ENCODE results near the gene PTGES3L.
"Not testable (repeated sequence)": the region's sequence is repeated elsewhere in the genome, so short reads cannot be mapped to it uniquely, and the experiment has no call there.

The PTGES3L gene

DNA sequence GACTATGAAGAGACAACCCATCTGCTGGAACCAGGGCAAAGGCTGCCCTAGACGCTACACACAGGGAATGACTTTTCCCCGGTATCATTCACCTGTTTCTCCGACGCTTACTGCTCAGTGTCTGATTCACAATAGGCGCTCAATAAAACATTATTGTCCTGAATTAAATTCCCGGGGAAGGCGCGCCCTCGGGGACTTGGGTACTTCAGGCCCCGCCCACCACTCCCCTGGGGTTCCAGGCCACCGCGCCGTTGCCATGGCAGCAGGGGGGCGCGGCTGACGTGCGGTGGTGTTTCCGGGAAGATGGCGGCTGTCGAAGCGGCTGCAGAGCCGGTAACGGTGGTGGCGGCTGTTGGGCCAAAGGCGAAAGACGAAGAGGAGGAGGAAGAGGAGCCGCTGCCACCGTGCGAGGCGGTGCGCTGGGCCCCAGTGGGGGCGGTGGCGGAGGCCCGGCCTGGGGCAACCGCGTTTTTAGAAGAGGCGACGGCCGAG, 440 bp upstream of the PTGES3L start, which contains the start of gene RUNDC1:
TSS of gene RUNDC1 (plus strand) at position 292 of the 492 bp plus-strand sequence. CDS start at position 304, 12 bp downstream.
- DNase-seq (ENCODE audit: low read depth): peak; percentile 84

- not testable (repeated sequence) for DNase-seq (ENCODE audit: low read depth)
Observed at GRCh38 chr17:42975701-42976100, 4.2 kb downstream of the PTGES3L start.

- DNase-seq (ENCODE audit: low read depth): no peak
Observed at GRCh38 chr17:42975265-42975664, 4.6 kb downstream of the PTGES3L start.

- DNase-seq (ENCODE audit: low read depth): not testable (repeated sequence)
Observed at GRCh38 chr17:42973323-42973722, 6.6 kb downstream of the PTGES3L start.

DNA sequence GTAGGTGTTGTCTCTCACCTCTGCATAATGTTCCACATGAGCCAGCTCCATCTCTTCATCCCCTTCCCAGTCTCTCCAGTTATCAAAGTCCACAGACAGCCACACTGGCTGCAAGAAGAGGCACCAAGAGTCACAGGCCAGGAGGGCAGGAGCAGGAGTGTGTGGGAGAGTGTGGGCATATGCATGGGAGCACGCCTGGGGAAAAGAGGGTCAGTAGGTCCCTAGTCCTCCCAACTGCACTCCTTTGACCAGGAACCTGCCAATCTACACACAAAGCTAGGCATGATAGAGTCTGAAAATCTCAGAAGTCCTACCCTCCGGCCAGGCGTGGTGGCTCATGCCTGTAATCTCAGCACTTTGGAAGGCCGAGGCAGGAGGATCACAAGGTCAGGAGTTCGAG, 8.3 kb downstream of the PTGES3L start:
- DNase-seq (ENCODE audit: low read depth): no peak

GRCh38 chr17:42969001-42969581, 10.8 kb downstream of the PTGES3L start:
- no peak for DNase-seq (ENCODE audit: low read depth)

GRCh38 chr17:42967925-42968324, 12.0 kb downstream of the PTGES3L start:
- no peak for DNase-seq (ENCODE audit: low read depth)

- peak; percentile 82 for DNase-seq (ENCODE audit: low read depth)
Observed at GRCh38 chr17:42964161-42964932, 15.5 kb downstream of the PTGES3L start, which contains the start of gene AARSD1. Gene AARSD1, minus strand, starts transcription at chr17:42964454. Its CDS starts 14 bp downstream, at chr17:42964440.

- no peak for DNase-seq (ENCODE audit: low read depth)
Observed at GRCh38 chr17:42953669-42954068, 26.2 kb downstream of the PTGES3L start.

DNA sequence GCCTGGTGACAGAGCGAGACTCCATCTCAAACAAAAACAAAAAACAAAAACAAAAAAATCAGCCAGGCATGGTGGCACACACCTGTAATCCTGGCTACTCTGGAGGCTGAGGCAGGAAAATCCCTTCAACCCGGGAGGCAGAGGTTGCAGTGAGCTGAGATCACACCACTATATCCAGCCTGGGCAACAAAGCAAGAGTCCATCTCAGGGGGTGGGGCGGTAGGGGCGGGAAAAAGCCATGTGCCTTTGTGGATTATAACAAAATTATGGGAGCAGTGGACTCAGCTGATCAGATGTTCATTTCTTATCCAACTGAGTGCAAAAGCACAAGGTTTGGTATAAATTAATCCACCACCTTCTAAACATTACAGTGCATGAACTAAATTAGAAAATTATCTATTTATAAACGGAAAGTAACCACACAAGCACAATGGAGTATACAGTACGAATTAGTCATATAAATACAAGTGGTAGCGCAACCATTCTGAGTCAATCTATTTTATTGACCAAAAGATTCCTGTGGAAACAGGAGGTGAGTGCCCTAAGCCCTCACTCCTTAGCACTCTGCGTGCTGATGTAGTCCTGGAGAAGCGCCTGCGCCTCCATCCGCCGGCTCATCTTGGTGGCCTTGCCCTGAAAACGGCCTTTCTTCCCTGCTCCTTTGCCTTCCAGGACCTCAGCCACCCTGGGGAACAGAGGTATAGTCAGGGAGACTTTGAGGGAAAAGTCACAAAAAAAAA, 29.7 kb downstream of the PTGES3L start:
- no peak for DNase-seq (ENCODE audit: low read depth)

DNA sequence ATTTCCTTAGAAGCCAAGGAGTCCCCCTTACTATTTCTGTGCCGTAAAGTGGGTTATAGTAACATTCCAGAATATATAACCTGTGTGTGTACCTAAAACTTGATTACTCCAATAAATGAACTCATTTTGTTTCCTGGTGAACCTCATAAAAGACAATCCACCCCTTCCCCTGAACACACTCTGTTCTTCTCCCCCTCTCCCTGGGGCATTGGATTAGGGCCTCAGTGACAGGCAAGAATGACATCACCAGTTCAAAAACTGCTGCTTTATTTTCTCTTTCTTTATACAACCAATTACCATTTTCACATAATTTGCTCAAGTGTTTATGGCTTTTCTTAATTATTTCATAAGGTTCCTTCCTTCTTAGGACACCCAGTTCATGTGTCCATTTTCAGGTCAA, 33.1 kb downstream of the PTGES3L start:
- no peak for DNase-seq (ENCODE audit: low read depth)

DNA sequence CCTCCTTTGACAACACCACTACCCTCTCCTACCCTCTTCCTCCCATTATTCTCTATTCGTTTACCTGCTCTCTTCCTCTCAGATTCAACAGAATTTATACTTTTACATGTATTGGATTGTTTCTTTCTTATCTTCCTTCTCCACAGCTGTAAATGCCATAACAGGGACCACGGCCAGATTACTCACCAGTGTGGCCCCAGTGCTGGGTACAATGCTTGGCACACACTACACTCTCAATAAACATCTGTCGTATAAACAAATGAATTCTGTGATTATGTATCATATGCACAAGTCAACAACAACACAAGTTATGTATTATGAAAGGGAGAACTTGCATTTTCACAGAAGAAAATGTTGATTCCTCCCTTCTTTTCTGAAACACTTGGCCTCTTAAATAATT, 35.7 kb downstream of the PTGES3L start:
- DNase-seq (ENCODE audit: low read depth): no peak

GRCh38 chr17:42937712-42938596, 41.9 kb downstream of the PTGES3L start:
- no peak for DNase-seq (ENCODE audit: low read depth)

- DNase-seq (ENCODE audit: low read depth): no peak
Observed at GRCh38 chr17:42929497-42929844, 50.4 kb downstream of the PTGES3L start.

- no peak for DNase-seq (ENCODE audit: low read depth)
Observed at GRCh38 chr17:42928714-42929496, 51.0 kb downstream of the PTGES3L start.

DNA sequence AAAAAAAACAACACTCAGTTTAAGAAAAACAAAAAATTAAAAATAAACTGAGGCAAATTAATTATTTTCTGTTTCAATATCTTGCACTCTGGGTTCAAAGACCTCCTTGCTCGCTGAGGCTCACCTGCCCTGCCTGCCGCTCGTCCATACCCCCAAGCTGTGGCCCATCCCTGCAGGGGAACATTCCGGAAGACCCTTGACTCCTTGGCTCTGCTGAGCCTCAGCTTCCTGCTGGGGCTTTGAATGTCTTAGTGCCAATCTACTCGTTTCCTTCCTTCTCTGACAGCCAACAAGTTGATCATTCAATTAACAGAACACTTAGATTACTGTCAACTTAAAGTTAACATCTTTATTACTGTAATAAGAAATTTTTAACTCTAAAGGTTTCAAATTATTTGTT, 55.0 kb downstream of the PTGES3L start:
- DNase-seq (ENCODE audit: low read depth): no peak

DNA sequence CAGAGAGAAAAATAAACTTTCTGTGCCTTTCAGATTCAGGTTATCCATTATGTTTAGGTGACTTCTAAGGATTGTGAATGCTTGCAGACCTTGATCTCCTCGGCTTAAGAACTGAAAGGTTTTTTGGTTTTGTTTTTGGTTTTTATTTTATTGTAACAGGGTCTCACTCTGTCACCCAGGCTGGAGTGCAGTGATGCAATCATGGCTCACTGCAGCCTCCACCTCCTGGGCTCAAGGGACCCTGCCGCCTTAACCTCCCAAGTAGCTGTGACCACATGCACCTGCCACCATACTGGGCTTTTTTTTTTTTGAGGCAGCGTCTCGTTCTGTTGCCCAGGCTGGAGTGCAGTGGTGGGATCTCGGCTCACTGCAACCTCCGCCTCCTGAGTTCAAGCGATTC, 56.4 kb downstream of the PTGES3L start:
- not testable (repeated sequence) for DNase-seq (ENCODE audit: low read depth)

- no peak for DNase-seq (ENCODE audit: low read depth)
Observed at GRCh38 chr17:42922294-42922693, 57.6 kb downstream of the PTGES3L start.

DNA sequence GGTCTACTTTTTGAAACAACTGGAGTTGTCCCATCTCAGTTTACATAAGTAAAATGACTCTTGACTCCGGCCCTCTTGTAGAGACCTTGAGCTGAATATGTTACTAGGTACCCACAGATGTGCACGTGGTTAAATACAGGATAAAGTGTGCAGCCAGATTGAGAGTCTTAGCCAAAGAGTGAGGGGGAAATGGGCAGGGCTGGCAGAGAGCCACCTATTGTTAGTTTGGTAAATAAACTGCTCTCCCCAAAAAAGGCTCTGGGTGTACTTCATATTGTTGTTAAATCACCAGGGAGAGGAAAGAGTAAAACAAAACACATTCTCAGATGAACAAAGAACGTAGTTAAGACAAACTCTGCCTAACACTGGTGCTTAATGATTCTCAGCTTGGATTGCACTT, 59.0 kb downstream of the PTGES3L start:
- DNase-seq (ENCODE audit: low read depth): no peak

DNA sequence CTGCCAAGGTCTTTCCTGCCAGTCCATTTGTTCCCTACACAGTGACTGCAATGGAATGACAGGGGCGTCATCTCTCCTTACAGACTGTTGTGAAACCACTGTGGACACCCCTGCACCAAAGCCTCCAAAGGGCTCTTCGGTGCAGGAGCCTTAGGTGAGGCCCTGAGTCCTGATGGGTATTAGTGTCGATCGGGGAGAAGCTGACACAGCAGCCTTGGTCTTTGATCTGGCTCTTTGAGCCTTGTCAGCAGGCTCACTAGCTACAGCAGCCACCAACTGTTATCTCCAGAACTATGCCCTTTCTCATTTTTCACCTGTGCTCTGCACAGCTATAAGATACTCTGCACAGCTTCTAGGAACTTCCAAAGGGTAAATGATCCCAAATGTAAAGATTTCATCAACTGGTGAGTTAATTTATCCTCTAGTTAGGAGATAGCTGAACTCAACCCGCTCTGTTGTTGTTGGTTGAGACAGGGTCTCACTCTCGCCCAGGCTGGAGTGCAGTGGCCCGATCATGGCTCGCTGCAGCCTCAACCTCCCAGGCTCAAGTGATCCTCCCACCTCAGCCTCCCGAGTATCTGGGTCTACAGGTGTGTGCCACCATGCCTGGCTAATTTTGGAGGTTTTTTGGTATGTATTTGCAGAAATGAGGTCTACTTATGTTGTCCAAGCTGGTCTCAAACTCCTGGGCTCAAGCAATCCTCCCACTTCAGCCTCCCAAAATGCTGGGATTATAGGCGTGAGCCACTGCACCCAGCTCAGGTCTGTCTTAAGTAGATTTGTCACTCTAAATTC, 59.6 kb downstream of the PTGES3L start:
- no peak for DNase-seq (ENCODE audit: low read depth)

Measured in T-helper 22 cell (primary cell).